Lung microvascular endothelial cell (primary cell): ENCODE measurements around the gene RPSA. TPM values are rescaled to one million over a fixed set of nuclear protein-coding genes. Genes with fewer than 3 reads are reported as not detected.
"Not testable (repeated sequence)": the region's sequence is repeated elsewhere in the genome, so short reads cannot be mapped to it uniquely, and the experiment has no call there.

Source experiments
- DNase-seq, 2 donors: peaks; one replicate each; pipeline versions ENCODE4 v3.0.0 to v3.0.0-alpha.2; 2010; ENCODE audit warnings: low read depth in 2 of 2
- total RNA-seq: library from RNA; depleted of rRNA; stranded (reverse); fragments of >200 nt; gene quantifications from 2 replicates; pipeline ENCODE4 v1.2.1, GENCODE V29; 2014

Gene RPSA
- total RNA-seq, 1 donor from 2014 or later = 1,101 TPM

GRCh38 chr3:39388741-39389248 is 17.7 kb upstream of the RPSA start:
- DNase-seq = no peak

DNA sequence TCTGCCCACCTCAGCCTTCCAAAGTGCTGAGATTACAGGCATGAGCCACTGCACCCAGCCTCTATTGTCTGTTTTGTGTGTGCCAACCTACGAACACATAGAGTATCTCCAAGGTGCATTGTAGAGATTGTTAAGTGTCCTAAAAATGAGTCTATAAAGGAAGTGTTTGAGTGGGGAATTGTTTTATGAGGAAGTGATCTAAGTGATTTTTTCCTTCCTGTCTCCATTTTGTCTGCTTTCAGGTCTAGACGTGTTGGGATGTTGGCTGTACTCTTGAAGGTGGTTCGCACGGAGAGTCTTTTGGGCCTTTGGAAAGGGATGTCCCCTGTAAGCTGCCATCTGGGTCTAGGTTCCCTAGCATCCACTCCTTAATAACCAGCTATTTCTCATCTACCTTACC is 16.3 kb upstream of the RPSA start:
- DNase-seq = peak in 1 of 2 donors; percentile 55

GRCh38 chr3:39396690-39397089 is 9.8 kb upstream of the RPSA start:
- no peak for DNase-seq

- peak in 1 of 2 donors; percentile 23 for DNase-seq
Measured at GRCh38 chr3:39398700-39399099, 7.8 kb upstream of the RPSA start.

GRCh38 chr3:39401983-39402382 is 4.5 kb upstream of the RPSA start:
- no peak for DNase-seq

DNA sequence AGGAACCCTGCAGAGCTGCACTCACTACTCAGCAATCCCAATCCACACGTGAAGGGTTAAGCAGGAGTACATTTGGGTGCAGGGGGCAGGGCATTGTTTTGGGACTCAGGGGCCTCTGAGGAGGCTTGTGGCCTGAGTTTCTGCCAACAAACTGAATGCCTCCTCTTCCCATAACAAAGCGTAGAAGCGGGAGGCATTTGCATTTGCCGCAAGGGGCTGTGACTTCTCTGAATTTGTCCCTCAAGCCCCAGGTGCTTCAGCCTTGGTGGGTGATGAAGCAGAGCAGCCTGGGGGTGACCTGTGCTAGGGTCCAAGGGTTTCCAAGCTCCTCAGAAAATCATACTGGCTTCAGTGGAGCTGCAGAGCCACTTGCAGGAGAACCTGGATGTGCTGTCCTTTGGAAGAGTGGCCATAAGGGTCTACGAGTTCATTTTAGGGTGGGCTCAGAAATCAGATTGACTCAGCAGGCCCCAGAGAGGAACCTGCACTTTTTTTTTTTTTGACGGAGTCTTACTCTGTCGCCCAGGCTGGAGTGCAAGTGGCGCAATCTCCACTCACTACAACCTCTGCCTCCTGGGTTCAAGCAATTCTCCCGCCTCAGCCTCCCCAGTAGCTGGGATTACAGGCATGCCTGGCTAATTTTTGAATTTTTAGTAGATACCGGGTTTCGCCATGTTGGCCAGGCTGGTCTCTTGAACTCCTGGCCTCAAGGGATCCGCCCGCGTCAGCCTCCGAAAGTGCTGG is 1.4 kb upstream of the RPSA start:
- no peak for DNase-seq

GRCh38 chr3:39405687-39406367 is 693 bp upstream of the RPSA start:
- no peak for DNase-seq

GRCh38 chr3:39407259-39407629 is 724 bp downstream of the RPSA start:
- peak; percentile 28 to 41 for DNase-seq

GRCh38 chr3:39407773-39408492 is 1.4 kb downstream of the RPSA start:
- no peak for DNase-seq

GRCh38 chr3:39408493-39409372 is 2.2 kb downstream of the RPSA start:
- DNase-seq = no peak

DNA sequence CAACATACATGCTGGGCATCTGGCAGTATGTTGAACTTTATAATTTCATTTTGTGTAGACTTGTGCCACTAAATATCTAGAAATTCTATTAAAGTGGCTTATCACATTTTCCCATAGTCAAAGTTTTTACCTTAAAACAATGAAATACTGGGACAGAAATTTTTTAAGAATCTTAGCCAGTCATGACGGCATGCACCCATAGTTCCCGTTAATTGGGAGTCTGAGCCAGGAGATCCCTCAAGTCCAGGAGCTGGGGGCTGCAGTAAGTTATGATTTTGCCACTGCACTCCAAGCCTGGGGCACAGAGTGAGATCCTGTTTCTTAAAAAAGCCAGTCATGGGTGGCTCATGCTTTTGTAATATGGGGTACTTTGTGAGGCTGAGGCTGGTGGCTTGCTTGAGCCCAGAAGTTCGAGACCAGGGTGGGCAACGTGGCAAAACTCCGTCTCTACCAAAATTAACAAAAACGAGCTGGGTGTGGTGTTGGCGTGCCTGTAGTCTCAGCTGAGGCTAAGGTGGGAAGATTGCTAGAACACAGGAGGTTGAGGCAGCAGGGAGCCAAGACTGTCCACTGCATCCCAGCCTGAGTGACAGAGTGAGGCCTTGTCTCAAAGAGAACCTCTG is 3.1 kb downstream of the RPSA start:
- DNase-seq = no peak

DNA sequence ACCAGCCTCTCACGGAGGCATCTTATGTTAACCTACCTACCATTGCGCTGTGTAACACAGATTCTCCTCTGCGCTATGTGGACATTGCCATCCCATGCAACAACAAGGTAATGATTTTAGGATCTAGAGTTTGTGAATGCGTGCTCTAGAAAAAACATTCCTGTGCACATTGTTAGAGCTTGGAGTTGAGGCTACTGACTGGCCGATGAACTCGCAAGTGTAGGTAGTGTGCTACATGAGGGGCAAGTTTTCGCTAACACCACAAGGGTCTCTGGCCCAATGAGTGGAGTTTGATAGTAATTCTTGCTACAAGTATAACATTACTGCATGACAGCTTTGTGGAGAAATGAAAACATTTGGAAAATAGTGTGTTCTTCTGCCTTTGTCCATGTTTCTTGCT is 4.4 kb downstream of the RPSA start:
- DNase-seq = no peak

DNA sequence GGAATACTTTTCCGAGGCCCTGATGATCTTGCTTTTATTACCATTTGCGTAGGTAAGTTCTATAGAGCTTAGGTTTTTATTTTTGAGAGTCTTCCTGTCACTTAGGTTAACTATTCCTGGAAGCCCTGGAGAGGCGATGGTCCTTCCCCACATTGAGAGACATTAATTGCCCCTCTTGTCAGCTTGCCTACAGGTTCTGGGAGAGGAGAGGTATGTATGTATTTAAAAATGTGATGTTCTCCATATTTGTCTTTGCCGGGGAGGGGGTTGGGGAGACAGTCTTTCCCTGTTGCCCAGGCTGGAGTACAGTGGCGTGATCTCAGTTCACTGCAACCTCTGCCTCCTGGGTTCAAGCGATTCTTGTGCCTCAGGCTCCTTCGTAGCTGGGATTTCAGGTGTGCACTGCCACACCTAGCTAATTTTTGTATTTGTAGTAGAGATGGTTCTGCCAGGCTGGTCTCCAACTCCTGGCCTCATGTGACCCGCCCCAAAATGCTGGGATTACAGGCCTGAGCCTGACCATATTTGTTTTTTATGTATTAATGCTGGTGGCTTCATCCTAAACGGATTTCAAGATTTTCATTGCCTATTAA is 6.2 kb downstream of the RPSA start:
- no peak for DNase-seq

GRCh38 chr3:39413691-39414420 is 7.3 kb downstream of the RPSA start:
- no peak for DNase-seq

- DNase-seq = no peak
Measured at GRCh38 chr3:39414421-39414907, 7.9 kb downstream of the RPSA start.

GRCh38 chr3:39415302-39415701 is 8.8 kb downstream of the RPSA start:
- not testable (repeated sequence) for DNase-seq

- DNase-seq = no peak
Measured at GRCh38 chr3:39415983-39416382, 9.5 kb downstream of the RPSA start.

DNA sequence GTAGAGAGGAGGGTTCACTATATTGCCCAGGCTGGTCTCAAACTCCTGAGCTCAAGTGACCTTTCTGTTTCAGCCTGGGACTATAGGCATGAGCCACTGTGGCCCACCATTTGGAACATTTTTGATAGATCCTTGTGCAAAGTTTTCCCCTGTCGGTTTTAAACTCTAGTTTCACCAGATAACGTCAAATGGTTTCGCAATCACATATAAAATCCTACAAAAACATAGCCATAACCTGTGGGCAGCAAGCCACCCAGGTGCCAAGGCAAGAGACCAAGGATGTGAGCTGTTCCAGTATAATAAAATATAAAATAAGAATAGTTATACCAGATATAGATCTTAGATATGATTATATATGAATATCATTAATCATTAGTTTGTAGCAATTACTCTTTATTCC is 10.5 kb downstream of the RPSA start:
- DNase-seq = not testable (repeated sequence)

GRCh38 chr3:39418556-39419225 is 12.2 kb downstream of the RPSA start:
- not testable (repeated sequence) for DNase-seq
